WI38 (cell line): ENCODE measurements around the gene ZNF710.

Experiments used
- H3K4me3 ChIP-seq: 2 replicates; pipeline ENCODE4 v1.5.1; 2011; ENCODE audit warnings: low read depth, mild to moderate bottlenecking, control low read depth, low read length
- TF ChIP-seq, protein P1 (sequence below): IDR thresholded peaks from 2 replicates; pipeline ENCODE4 v1.5.1; 2012; ENCODE audit warnings: low read depth, mild to moderate bottlenecking, control low read depth, low read length

Gene ZNF710

DNA sequence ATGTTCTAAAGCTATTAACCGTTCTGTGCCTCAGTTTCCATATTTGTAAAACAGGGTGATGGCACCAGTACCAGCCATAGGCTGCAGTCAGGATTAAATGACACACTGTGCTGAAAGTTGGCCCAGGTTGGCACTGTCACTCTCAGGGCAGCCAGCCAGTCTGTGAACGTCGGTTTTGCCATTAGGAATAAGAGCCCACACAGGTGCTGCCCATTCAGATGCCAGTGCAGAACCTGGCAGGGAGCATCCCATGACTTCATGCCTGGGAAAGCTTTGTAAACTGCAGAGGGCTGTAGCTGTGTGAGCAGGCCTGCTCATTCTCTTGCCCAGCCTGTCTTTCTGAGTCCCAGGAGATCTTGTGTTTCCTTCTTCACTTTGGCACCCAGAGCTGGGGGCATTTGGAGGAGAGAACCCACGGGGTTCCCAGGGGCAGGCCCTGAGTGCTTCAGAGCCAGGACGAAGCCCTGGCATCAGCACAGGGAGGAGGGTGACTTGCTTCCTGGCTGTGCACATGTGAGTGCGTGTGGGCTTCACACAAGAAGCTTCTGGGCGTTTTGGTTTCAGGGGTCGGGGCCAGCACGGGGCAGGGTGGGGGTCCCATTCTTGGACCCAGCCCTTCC is 46.9 kb downstream of the ZNF710 start:
- no peak overlapping the region for H3K4me3 ChIP-seq
- TF ChIP-seq, protein P1, sequence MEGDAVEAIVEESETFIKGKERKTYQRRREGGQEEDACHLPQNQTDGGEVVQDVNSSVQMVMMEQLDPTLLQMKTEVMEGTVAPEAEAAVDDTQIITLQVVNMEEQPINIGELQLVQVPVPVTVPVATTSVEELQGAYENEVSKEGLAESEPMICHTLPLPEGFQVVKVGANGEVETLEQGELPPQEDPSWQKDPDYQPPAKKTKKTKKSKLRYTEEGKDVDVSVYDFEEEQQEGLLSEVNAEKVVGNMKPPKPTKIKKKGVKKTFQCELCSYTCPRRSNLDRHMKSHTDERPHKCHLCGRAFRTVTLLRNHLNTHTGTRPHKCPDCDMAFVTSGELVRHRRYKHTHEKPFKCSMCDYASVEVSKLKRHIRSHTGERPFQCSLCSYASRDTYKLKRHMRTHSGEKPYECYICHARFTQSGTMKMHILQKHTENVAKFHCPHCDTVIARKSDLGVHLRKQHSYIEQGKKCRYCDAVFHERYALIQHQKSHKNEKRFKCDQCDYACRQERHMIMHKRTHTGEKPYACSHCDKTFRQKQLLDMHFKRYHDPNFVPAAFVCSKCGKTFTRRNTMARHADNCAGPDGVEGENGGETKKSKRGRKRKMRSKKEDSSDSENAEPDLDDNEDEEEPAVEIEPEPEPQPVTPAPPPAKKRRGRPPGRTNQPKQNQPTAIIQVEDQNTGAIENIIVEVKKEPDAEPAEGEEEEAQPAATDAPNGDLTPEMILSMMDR, result no peak

DNA sequence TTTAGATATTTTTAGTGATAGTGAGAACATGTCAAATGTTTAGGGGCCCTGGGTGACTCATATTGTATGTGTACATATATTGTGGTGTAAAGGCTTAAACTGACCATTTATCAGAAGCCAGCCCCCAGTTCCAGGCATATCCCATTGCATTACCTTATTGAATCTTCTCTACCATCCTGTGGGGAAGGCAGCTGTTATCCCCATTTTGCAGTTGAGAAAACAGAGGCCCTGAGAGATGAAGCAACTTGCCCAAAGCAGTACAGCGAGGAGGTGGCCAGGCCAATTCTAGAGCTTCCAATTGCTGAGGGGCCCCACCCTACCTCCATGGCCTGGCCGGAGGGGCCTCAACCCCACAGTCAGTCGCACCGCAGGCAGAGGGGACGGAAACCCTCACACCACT is 47.9 kb downstream of the ZNF710 start:
- TF ChIP-seq, protein P1, result no peak
- H3K4me3 ChIP-seq, result no peak overlapping the region

DNA sequence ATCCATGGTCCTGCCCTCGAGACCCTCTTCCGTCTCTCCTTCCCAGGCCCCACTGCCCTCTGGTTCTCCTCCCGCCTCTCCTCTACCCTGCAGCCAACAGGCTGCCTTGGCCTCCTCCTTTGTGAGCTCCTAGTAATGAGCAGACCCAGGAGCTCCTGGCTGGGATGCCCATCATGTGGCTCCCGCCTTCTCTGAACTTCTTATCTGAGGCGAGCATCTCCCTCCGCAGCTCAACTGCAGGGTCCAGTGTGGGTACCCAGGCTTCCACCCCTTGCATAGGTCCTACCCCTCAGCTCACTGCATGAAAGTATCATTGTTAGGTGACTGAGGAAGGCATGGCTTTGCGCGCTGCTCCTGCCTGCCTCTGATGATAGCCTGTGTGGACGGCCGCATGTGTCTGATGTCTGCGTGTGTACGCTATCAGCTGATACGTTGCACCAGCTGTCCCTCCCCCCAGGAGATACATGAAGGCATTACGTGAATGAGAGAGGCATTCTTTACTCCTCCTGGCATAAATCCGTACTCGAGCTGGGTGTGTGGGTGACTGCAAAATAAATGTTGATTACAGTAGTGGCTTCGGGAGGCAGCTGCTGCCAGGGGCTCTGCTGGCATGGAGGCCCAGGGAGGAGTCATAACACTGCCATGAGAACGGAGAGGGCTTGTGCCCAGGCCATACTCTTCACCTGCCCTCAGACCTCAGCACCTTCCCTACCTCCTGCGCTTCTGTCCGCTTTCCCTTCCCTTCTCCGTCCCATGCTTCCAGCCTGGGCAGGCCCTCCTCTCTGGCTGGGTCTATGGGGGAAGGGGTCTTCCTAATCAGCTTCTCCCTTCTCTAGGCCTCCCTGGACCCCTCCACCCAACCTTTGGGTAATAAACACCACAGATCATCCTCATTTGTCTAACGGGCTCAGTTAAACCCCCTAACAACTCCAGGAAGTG is 48.8 kb downstream of the ZNF710 start:
- TF ChIP-seq, protein P1, result no peak
- no peak overlapping the region for H3K4me3 ChIP-seq

DNA sequence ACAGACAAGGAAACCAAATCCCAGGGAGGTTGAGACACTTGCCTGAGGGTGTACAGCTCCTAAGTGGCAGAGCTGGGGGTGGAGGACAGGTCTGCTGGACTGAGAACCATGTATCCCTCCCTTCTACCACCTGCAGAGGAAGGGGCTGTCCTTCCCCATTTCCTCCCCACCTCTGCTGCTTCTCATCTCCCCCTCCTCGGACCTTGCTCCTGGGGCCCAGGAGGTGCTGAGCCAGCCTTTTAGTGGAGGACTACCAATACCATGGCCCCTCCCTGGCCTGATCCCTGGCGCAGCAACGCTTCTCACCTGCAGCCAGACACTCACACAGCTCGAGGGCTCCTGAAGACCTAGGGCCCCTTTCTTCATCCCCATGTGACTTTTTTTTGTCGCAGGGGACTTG is 50.8 kb downstream of the ZNF710 start:
- TF ChIP-seq, protein P1, result no peak
- no peak overlapping the region for H3K4me3 ChIP-seq

DNA sequence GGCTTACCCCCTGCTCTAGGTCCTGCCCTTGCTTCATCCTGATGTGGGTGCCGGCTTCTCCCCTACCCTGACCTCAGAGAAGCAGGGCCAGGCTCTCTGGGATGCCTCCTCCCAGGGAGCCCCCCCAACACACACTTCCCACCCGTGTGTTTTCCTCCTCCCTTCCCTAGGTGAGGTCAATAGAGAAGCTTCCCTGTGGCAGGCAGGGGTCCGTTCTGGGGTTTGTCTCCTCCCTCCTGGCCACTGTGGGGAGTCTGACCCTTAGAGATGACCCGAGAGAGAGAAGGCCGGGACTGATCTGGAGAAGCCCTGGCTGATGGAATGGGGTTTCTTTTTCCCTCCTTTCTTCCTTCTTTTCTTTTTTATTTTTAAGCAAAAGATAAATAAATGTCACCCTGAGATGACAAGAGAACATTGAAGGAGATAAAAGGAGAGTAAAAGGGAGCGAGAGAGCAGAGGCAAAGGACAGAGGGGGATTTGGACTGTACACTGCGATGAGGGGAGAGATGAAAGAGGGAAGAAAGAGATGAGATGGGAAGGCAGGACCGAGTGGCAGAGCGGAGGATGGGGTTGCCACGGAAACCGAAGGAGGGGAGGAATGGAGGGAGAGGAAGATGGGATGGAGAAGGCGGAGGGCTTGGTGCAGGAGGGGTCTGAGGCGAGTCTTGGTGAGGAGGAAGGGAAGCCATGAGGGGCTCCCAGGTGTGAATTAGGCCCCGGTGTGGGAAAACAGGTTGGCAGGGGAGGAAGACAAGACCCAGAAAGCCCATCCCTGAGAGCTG is 52.8 kb downstream of the ZNF710 start:
- TF ChIP-seq, protein P1, result no peak
- no peak overlapping the region for H3K4me3 ChIP-seq

DNA sequence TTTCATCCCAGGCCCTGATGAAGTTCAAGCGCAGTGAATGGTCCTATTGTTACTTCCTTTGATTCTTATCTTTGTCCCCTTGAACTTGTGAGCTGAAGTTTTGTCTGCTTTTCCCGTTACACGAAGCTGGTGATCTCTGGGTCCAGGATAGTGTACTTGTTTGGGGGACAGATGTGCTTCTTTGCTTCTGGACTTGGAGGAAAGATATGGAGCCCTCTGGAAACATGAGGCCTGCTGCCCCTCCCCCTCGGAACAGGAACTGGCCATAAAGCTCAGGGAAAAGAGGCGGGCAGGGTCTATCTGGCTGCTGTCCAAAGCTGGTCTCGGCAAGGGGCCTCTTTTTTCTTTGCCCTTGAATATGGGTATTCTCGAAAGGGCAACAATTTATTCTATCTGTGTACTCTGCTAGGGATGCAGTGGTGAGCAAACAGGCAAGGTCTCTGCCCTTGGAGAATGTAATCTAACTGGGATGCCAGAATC is 53.5 kb downstream of the ZNF710 start:
- TF ChIP-seq, protein P1, result no peak
- H3K4me3 ChIP-seq, result no peak overlapping the region

DNA sequence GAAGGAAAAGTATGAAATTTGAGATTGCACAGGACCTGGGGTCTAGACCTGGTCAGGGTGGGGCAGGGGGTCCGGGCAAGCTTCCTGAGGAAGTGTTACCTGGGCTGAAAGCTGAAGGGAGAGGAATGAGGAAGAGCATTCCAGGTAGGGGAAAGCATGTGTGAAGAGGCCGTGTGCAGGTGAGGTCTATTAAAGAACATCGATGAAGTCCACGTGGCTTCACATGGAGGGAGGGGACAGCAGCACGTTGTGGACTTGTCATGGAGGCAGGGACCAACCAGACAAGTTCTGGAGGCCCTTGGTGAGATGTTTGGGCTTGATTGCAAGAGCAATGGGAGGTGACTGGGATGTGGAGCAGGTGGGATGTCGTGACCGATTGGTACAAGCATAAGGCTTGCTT is 54.1 kb downstream of the ZNF710 start:
- TF ChIP-seq, protein P1, result no peak
- H3K4me3 ChIP-seq, result no peak overlapping the region
